Naive thymus-derived CD4-positive, alpha-beta T cell (primary cell): ENCODE results near the gene SORCS2. TPM values are rescaled to one million over a fixed set of nuclear protein-coding genes. Genes with fewer than 3 reads are reported as not detected.

Experiments
- ATAC-seq: fragments of 150-1000 bp; cut with Tn5 transposase; 2 replicates; pipeline ENCODE4 v1.10.0; 2021; ENCODE audit warnings: mild to moderate bottlenecking, moderate library complexity
- CTCF ChIA-PET: fragments of 350-600 bp; sonication (Branson Sonifier 250); formaldehyde crosslinking; loops from one replicate; lab custom pipeline; 2021; ENCODE audit warnings: antibody characterized with exemption; lab: Charles Lee
- POLR2A ChIA-PET: fragments of 350-600 bp; sonication (Branson Sonifier 250); formaldehyde crosslinking; loops from one replicate; lab custom pipeline; 2021; ENCODE audit warnings: antibody characterized with exemption, inconsistent platforms; lab: Charles Lee
- DNase-seq, 9 donors: peaks; one replicate each; pipeline versions ENCODE4 v3.0.0 to v3.0.0-alpha.2; 2020 to 2022; ENCODE audit warnings: mixed read lengths in 1 of 9
- H3K27ac ChIP-seq: one replicate; pipeline ENCODE4 v1.7.0; 2013; ENCODE audit warnings: mild to moderate bottlenecking, low read depth, low read length, moderate library complexity
- H3K27me3 ChIP-seq, 2 donors: one replicate each; pipeline ENCODE4 v1.7.0; 2013; ENCODE audit warnings: low read length in 2 of 2, mild to moderate bottlenecking in 2 of 2, moderate library complexity in 2 of 2; ENCODE audit not compliant: control insufficient read depth in 2 of 2, insufficient read depth in 2 of 2
- H3K36me3 ChIP-seq, 3 experiments: 1 replicate in 2 of 3; 2 replicates in 1 of 3; pipeline ENCODE4 v1.7.0; 2013; ENCODE audit warnings: low read length in 3 of 3, mild to moderate bottlenecking in 3 of 3, moderate library complexity in 1 of 3; ENCODE audit not compliant: insufficient read depth in 3 of 3, control insufficient read depth in 2 of 3
- H3K4me1 ChIP-seq, 2 donors: one replicate each; pipeline ENCODE4 v1.7.0; 2013; ENCODE audit warnings: low read length in 2 of 2, mild to moderate bottlenecking in 2 of 2, moderate library complexity in 1 of 2; ENCODE audit not compliant: control insufficient read depth in 2 of 2, insufficient read depth in 2 of 2
- H3K4me3 ChIP-seq: 2 replicates; pipeline ENCODE4 v1.7.0; 2013; ENCODE audit warnings: mild to moderate bottlenecking, low read length
- H3K9me3 ChIP-seq, 3 experiments: 1 replicate in 2 of 3; 2 replicates in 1 of 3; pipeline ENCODE4 v1.7.0; 2013; ENCODE audit warnings: low read length in 3 of 3; ENCODE audit not compliant: control insufficient read depth in 2 of 3
- H3K27ac Mint-ChIP-seq, 9 donors: one replicate each; pipeline ENCODE4 v1.8.0; 2020 to 2022; ENCODE audit warnings: mixed read lengths in 9 of 9, mild to moderate bottlenecking in 8 of 9, moderate library complexity in 5 of 9, inconsistent platforms in 2 of 9
- H3K27me3 Mint-ChIP-seq, 5 donors: one replicate each; pipeline ENCODE4 v1.8.0; 2021 to 2022; ENCODE audit warnings: mixed read lengths in 5 of 5, mild to moderate bottlenecking in 1 of 5
- H3K36me3 Mint-ChIP-seq, 5 donors: one replicate each; pipeline ENCODE4 v1.8.0; 2020 to 2022; ENCODE audit warnings: mixed read lengths in 5 of 5, mild to moderate bottlenecking in 3 of 5, inconsistent platforms in 1 of 5
- H3K4me1 Mint-ChIP-seq, 7 donors: one replicate each; pipeline ENCODE4 v1.8.0; 2020 to 2022; ENCODE audit warnings: mixed read lengths in 7 of 7, mild to moderate bottlenecking in 3 of 7, inconsistent platforms in 1 of 7
- H3K4me3 Mint-ChIP-seq, 10 donors: one replicate each; pipeline ENCODE4 v1.8.0; 2020 to 2022; ENCODE audit warnings: mild to moderate bottlenecking in 10 of 10, mixed read lengths in 10 of 10, moderate library complexity in 6 of 10, inconsistent platforms in 2 of 10
- H3K9me3 Mint-ChIP-seq, 11 donors: one replicate each; pipeline ENCODE4 v1.8.0; 2020 to 2022; ENCODE audit warnings: mixed read lengths in 11 of 11, mild to moderate bottlenecking in 4 of 11, inconsistent platforms in 1 of 11, moderate library complexity in 1 of 11
- intact Hi-C, 2 donors: fragments of 100-400 bp; cut with micrococcal nuclease; formaldehyde crosslinking; loops; one replicate each; pipeline ENCODE4 v1.15.1; 2023
- polyA plus RNA-seq, 2 donors: library from polyadenylated mRNA; unstranded; fragments of 300-500 nt; fragmentation: Illumina TruSeq; gene quantifications; one replicate each; pipeline ENCODE4 v1.2.3, GENCODE V29; 2021
- total RNA-seq, 6 experiments: library from RNA in 5 of 6; stranded (reverse) in 5 of 6; gene quantifications; 1 replicate in 5 of 6; 2 replicates in 1 of 6; pipeline ENCODE4 v1.2.3 and lab custom pipeline; 2021 to 2026

Gene SORCS2
- total and polyA plus RNA-seq, 7 experiments from 2014 or later, result 0.10 TPM; not detected in 6

GRCh38 chr4:7307394-7308099 is 115.2 kb downstream of the SORCS2 start:
- peaks cover 0 to 1% (median 0%) of the 10 kb centered on the region in 7 donors for H3K4me1 Mint-ChIP-seq
- intact Hi-C loops, result no loop called here
- H3K27ac Mint-ChIP-seq, result no peak overlapping the region
- Histone ChIP-seq H3K27me3 (no peaks in the 10 kb centered on the region), H3K27ac (no peak overlapping the region), H3K4me1 (no peaks in the 10 kb centered on the region), H3K36me3 (no peaks in the 10 kb centered on the region), H3K9me3 (no peaks in the 10 kb centered on the region), H3K4me3 (no peak overlapping the region)
- no peak overlapping the region for H3K4me3 Mint-ChIP-seq
- POLR2A ChIA-PET, result no interaction called here
- ATAC-seq, result peak; percentile 39
- no peaks in the 10 kb centered on the region for H3K36me3 Mint-ChIP-seq
- H3K27me3 Mint-ChIP-seq, result peaks cover 0 to 31% (median 9%) of the 10 kb centered on the region in 5 donors
- CTCF ChIA-PET, result no interaction called here
- DNase-seq, result no peak
- peaks cover 0 to 1% (median 0%) of the 10 kb centered on the region in 11 donors for H3K9me3 Mint-ChIP-seq

DNA sequence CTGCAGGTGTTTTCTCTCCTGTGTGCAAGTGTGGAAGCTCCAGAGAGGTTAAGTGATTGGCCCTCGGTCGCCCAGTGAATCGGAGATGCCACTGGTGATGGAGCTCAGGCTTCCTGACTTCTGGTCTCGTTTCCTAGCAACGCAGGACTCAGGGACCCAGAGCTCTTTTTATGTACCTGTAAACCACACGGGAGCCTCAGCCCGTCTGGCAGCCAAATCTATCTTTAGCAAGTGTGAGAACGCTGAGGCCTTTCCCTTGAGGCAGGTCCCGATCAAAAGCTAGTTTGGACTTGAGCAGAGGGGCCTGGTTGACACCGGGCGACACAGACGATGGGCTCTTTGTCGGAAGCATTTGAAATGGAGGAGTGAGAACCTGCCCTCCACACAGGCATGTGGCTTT is 116.8 kb downstream of the SORCS2 start:
- peaks cover 0 to 4% (median 0%) of the 10 kb centered on the region in 11 donors for H3K9me3 Mint-ChIP-seq
- ATAC-seq, result no peak
- DNase-seq, result no peak
- peaks cover 0 to 32% (median 9%) of the 10 kb centered on the region in 5 donors for H3K27me3 Mint-ChIP-seq
- H3K27me3 ChIP-seq, result no peaks in the 10 kb centered on the region
- H3K36me3 ChIP-seq, result no peaks in the 10 kb centered on the region
- peaks cover 0 to 1% (median 0%) of the 10 kb centered on the region in 7 donors for H3K4me1 Mint-ChIP-seq
- H3K27ac Mint-ChIP-seq, result no peak overlapping the region
- intact Hi-C loops, result no loop called here
- H3K4me3 ChIP-seq, result no peak overlapping the region
- H3K9me3 ChIP-seq, result no peaks in the 10 kb centered on the region
- ChIA-PET POLR2A (no interaction called here), CTCF (no interaction called here)
- no peak overlapping the region for H3K4me3 Mint-ChIP-seq
- H3K27ac ChIP-seq, result no peak overlapping the region
- H3K36me3 Mint-ChIP-seq, result no peaks in the 10 kb centered on the region
- no peaks in the 10 kb centered on the region for H3K4me1 ChIP-seq

DNA sequence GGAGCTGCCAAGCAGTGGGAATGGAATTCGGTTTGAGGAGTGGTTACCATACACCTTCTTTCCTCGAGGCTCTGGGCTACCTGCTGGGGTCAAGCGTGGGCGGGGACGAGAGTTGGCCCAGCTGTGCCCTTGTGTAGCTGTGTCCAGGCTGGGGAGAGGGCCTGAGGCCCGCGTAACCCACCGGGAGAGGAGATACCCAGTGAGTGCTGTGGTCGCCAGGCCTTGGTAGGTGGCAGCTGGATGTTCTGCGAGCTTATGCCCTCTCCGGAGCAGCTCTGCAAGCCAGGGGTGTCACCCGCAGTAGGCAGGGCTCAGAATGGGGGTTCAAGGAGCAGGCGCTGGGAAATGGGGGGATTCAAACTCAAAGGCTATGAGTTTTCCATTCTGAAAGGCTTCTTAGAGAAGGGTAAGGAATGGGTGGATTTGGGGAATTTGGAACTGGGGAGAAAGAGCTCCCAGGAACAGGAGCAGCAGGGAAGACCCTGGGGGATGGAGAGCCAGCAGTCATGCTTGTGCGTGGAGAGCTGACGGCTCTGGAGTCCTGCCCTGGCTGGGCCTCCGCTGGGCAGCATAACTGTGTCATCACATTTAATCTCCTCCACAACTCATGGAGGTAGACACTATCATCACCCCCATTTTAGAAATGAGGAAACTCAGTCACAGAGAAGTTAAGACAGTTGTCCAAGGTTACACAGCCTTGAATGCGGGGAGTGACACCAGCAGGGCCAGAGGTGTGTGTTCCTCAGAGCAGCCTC is 117.5 kb downstream of the SORCS2 start:
- H3K27me3 Mint-ChIP-seq, result peaks cover 0 to 32% (median 9%) of the 10 kb centered on the region in 5 donors
- no peaks in the 10 kb centered on the region for H3K27me3 ChIP-seq

DNA sequence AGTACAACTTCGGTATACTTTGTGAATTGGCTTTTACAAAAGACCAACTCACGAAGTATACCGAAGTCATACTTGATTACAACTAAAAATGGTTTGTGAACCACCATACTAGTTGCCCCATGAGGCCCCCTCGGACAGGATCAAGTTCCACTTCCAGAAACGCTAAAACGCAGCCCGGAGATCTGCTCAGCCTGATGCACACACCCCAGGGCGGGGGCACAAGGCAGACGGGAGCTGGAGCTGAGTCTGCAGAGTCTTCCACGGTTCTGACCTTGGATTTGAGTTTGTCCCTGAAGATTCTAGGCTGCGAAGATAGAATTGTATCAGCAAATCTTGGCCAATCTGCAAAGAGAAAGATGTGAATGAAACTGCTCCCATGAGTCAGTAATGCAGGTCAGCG is 118.1 kb downstream of the SORCS2 start:
- H3K27me3 ChIP-seq, result no peaks in the 10 kb centered on the region
- ATAC-seq, result no peak
- CTCF ChIA-PET, result no interaction called here

More for the DNA sequence above, 117.5 kb downstream of the SORCS2 start:
- ChIA-PET POLR2A (no interaction called here), CTCF (no interaction called here)
- Histone ChIP-seq H3K27ac (no peak overlapping the region), H3K9me3 (no peaks in the 10 kb centered on the region), H3K4me3 (no peak overlapping the region), H3K36me3 (no peaks in the 10 kb centered on the region), H3K4me1 (no peaks in the 10 kb centered on the region)
- Mint-ChIP-seq H3K4me1 (peaks cover 0 to 1% (median 0%) of the 10 kb centered on the region in 7 donors), H3K36me3 (no peaks in the 10 kb centered on the region), H3K27ac (no peak overlapping the region), H3K9me3 (peaks cover 0 to 4% (median 0%) of the 10 kb centered on the region in 11 donors), H3K4me3 (no peak overlapping the region)
- no peak for DNase-seq
- ATAC-seq, result no peak
- intact Hi-C loops, result no loop called here

GRCh38 chr4:7311205-7311604 is 118.9 kb downstream of the SORCS2 start:
- Mint-ChIP-seq H3K4me3 (no peak overlapping the region), H3K27ac (no peak overlapping the region), H3K4me1 (peaks cover 0 to 1% (median 0%) of the 10 kb centered on the region in 7 donors), H3K36me3 (no peaks in the 10 kb centered on the region), H3K27me3 (peaks cover 0 to 42% (median 16%) of the 10 kb centered on the region in 5 donors), H3K9me3 (peaks cover 0 to 6% (median 2%) of the 10 kb centered on the region in 11 donors)
- Histone ChIP-seq H3K36me3 (no peaks in the 10 kb centered on the region), H3K27me3 (no peaks in the 10 kb centered on the region), H3K4me1 (no peaks in the 10 kb centered on the region), H3K4me3 (no peak overlapping the region), H3K27ac (no peak overlapping the region), H3K9me3 (no peaks in the 10 kb centered on the region)
- DNase-seq (no peak), ATAC-seq (no peak)
- ChIA-PET CTCF (no interaction called here), POLR2A (no interaction called here)
- intact Hi-C loops, result no loop called here

More for the DNA sequence above, 118.1 kb downstream of the SORCS2 start:
- peaks cover 0 to 1% (median 0%) of the 10 kb centered on the region in 7 donors for H3K4me1 Mint-ChIP-seq
- no peak overlapping the region for H3K27ac Mint-ChIP-seq
- intact Hi-C loops, result no loop called here
- no peak overlapping the region for H3K4me3 ChIP-seq
- H3K9me3 Mint-ChIP-seq, result peaks cover 0 to 4% (median 0%) of the 10 kb centered on the region in 11 donors
- no peak overlapping the region for H3K27ac ChIP-seq
- H3K36me3 ChIP-seq, result no peaks in the 10 kb centered on the region
- POLR2A ChIA-PET, result no interaction called here
- peaks cover 0 to 35% (median 9%) of the 10 kb centered on the region in 5 donors for H3K27me3 Mint-ChIP-seq
- no peak for DNase-seq
- no peaks in the 10 kb centered on the region for H3K9me3 ChIP-seq
- H3K4me3 Mint-ChIP-seq, result no peak overlapping the region
- no peaks in the 10 kb centered on the region for H3K4me1 ChIP-seq
- no peaks in the 10 kb centered on the region for H3K36me3 Mint-ChIP-seq

DNA sequence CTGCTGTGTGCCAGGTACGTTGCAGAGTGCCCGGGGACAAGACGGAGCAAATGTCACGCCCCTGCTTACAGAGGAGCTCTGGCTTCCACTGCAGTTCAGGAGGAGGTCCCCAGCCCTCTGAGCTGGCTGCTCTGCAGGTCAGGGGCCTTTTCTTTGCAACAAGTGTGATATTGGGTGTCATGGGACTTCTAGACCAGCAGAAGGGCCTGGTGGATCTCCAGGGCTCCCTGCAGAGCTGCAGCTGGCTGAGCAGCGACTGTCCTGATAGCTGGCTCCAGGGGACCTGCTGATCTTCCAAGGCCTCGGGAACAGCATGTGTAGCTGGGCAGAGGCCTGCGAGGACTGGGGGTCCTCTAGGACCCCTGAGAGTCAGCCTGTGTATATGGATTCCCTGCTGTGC is 120.4 kb downstream of the SORCS2 start:
- ChIA-PET POLR2A (no interaction called here), CTCF (no interaction called here)
- ATAC-seq (no peak), DNase-seq (no peak)
- H3K36me3 Mint-ChIP-seq, result no peaks in the 10 kb centered on the region
- peaks cover 0 to 1% (median 0%) of the 10 kb centered on the region in 7 donors for H3K4me1 Mint-ChIP-seq
- no peak overlapping the region for H3K27ac ChIP-seq
- no peak overlapping the region for H3K27ac Mint-ChIP-seq
- H3K27me3 Mint-ChIP-seq, result peaks cover 0 to 35% (median 16%) of the 10 kb centered on the region in 5 donors
- H3K4me1 ChIP-seq, result no peaks in the 10 kb centered on the region
- H3K4me3 ChIP-seq, result no peak overlapping the region
- peaks cover 0 to 14% (median 3%) of the 10 kb centered on the region in 11 donors for H3K9me3 Mint-ChIP-seq
- H3K27me3 ChIP-seq, result no peaks in the 10 kb centered on the region
- H3K36me3 ChIP-seq, result no peaks in the 10 kb centered on the region
- H3K9me3 ChIP-seq, result peaks cover 0 to 4% (median 0%) of the 10 kb centered on the region in 3 experiments
- intact Hi-C loops, result no loop called here
- H3K4me3 Mint-ChIP-seq, result no peak overlapping the region
